Stimulated activated CD4-positive, alpha-beta T cell treated with anti-CD3 and anti-CD28 coated beads, Interleukin-2, amount 100 ng/mL, for 24 hours (primary cell): Measurements from ENCODE around the gene IFT122.

ENCODE experiments used
- DNase-seq, 2 donors: peaks; one replicate each; pipeline ENCODE4 v3.0.0-alpha.2; 2020

Gene IFT122

GRCh38 chr3:129562803-129563202 is 122.8 kb downstream of the IFT122 start:
- no peak for DNase-seq

GRCh38 chr3:129563332-129563731 is 123.3 kb downstream of the IFT122 start:
- no peak for DNase-seq

GRCh38 chr3:129563850-129564535 is 124.0 kb downstream of the IFT122 start:
- DNase-seq, result no peak

- no peak for DNase-seq
Measured at GRCh38 chr3:129564981-129565644, 125.1 kb downstream of the IFT122 start.

GRCh38 chr3:129565902-129566301 is 125.9 kb downstream of the IFT122 start:
- no peak for DNase-seq

- DNase-seq, result no peak
Measured at GRCh38 chr3:129567176-129567705, 127.2 kb downstream of the IFT122 start.

GRCh38 chr3:129567939-129568338 is 127.9 kb downstream of the IFT122 start:
- DNase-seq, result no peak

- DNase-seq, result no peak
Measured at GRCh38 chr3:129569856-129570255, 129.8 kb downstream of the IFT122 start.
